HEK293 (cell line): ENCODE results near the gene P4HA1.

Source experiments
- CTCF ChIP-seq: fragments of 450-650 bp; formaldehyde crosslinking; IDR thresholded peaks from 2 replicates; pipeline ENCODE4 v1.5.1; 2016; ENCODE audit warnings: missing biosample characterization, missing genetic modification characterization
- FEZF1 ChIP-seq: fragments of 450-650 bp; formaldehyde crosslinking; IDR thresholded peaks from 2 replicates; pipeline ENCODE4 v1.5.1; 2016; ENCODE audit warnings: missing biosample characterization, missing genetic modification characterization
- GFI1B ChIP-seq: fragments of 450-650 bp; formaldehyde crosslinking; IDR thresholded peaks from 2 replicates; pipeline ENCODE4 v1.5.1; 2016; ENCODE audit warnings: missing biosample characterization, missing genetic modification characterization
- IKZF3 ChIP-seq: fragments of 450-650 bp; IDR thresholded peaks from 2 replicates; pipeline ENCODE4 v1.5.0; 2018; ENCODE audit warnings: missing biosample characterization, mild to moderate bottlenecking, missing genetic modification characterization, moderate library complexity
- KLF10 ChIP-seq: fragments of 450-650 bp; IDR thresholded peaks from 2 replicates; pipeline ENCODE4 v1.5.1; 2018; ENCODE audit warnings: missing biosample characterization, mild to moderate bottlenecking, missing genetic modification characterization
- KLF17 ChIP-seq: fragments of 450-650 bp; formaldehyde crosslinking; IDR thresholded peaks from 2 replicates; pipeline ENCODE4 v1.5.1; 2016; ENCODE audit warnings: missing biosample characterization, missing genetic modification characterization
- MZF1 ChIP-seq: fragments of 450-650 bp; formaldehyde crosslinking; IDR thresholded peaks from 2 replicates; pipeline ENCODE4 v1.5.1; 2017; ENCODE audit warnings: missing biosample characterization, missing genetic modification characterization, borderline replicate concordance
- PRDM10 ChIP-seq: fragments of 450-650 bp; formaldehyde crosslinking; IDR thresholded peaks from 2 replicates; pipeline ENCODE4 v1.5.1; 2016; ENCODE audit warnings: missing biosample characterization, missing genetic modification characterization
- TCF7L2 ChIP-seq: IDR thresholded peaks from 2 replicates; pipeline ENCODE4 v1.6.1; 2011; ENCODE audit warnings: low read depth, mild to moderate bottlenecking, inconsistent platforms, low read length, moderate library complexity, borderline replicate concordance
- WT1 ChIP-seq: fragments of 450-650 bp; formaldehyde crosslinking; IDR thresholded peaks from 2 replicates; pipeline ENCODE4 v1.5.1; 2016; ENCODE audit warnings: missing biosample characterization, missing genetic modification characterization
- ZBTB44 ChIP-seq: fragments of 450-650 bp; IDR thresholded peaks from 2 replicates; pipeline ENCODE4 v1.5.1; 2018; ENCODE audit warnings: missing biosample characterization, mild to moderate bottlenecking, missing genetic modification characterization
- ZNF2 ChIP-seq: fragments of 450-650 bp; formaldehyde crosslinking; IDR thresholded peaks from 2 replicates; pipeline ENCODE4 v1.5.1; 2016; ENCODE audit warnings: missing biosample characterization, missing genetic modification characterization
- ZNF221 ChIP-seq: fragments of 450-650 bp; formaldehyde crosslinking; IDR thresholded peaks from 2 replicates; pipeline ENCODE4 v1.5.1; 2017; ENCODE audit warnings: missing biosample characterization, missing genetic modification characterization, borderline replicate concordance
- ZNF239 ChIP-seq: fragments of 450-650 bp; formaldehyde crosslinking; IDR thresholded peaks from 2 replicates; pipeline ENCODE4 v1.5.1; 2016; ENCODE audit warnings: missing biosample characterization, missing genetic modification characterization
- ZNF292 ChIP-seq: fragments of 450-650 bp; formaldehyde crosslinking; IDR thresholded peaks from 2 replicates; pipeline ENCODE4 v1.5.1; 2016; ENCODE audit warnings: low read depth, missing biosample characterization, missing genetic modification characterization, borderline replicate concordance
- ZNF529 ChIP-seq: fragments of 450-650 bp; formaldehyde crosslinking; IDR thresholded peaks from 2 replicates; pipeline ENCODE4 v1.5.1; 2017; ENCODE audit warnings: missing genetic modification characterization, missing biosample characterization; ENCODE audit not compliant: insufficient replicate concordance
- ZNF600 ChIP-seq: fragments of 450-650 bp; formaldehyde crosslinking; IDR thresholded peaks from 2 replicates; pipeline ENCODE4 v1.5.1; 2016; ENCODE audit warnings: missing biosample characterization, missing genetic modification characterization
- ZNF623 ChIP-seq: fragments of 450-650 bp; formaldehyde crosslinking; IDR thresholded peaks from 2 replicates; pipeline ENCODE4 v1.5.1; 2016; ENCODE audit warnings: missing biosample characterization, missing genetic modification characterization
- ZNF660 ChIP-seq: fragments of 450-650 bp; IDR thresholded peaks from 2 replicates; pipeline ENCODE4 v1.5.1; 2018; ENCODE audit warnings: missing biosample characterization, mild to moderate bottlenecking, missing genetic modification characterization

Gene P4HA1

GRCh38 chr10:73060738-73061635 is 35.7 kb downstream of the P4HA1 start (continued):
- TF ChIP-seq KLF17 (tag by site-specific recombination) (no peak), CTCF (tag by site-specific recombination) (no peak), ZNF221 (tag by site-specific recombination) (no peak), ZNF529 (tag by site-specific recombination) (no peak), ZBTB44 (tag by site-specific recombination) (0 out of 2 replicates have a peak, but pooled peaks have one; percentile 7), KLF10 (no peak), ZNF239 (tag by site-specific recombination) (no peak), GFI1B (tag by site-specific recombination) (no peak), FEZF1 (no peak), ZNF623 (tag by site-specific recombination) (no peak), WT1 (tag by site-specific recombination) (no peak), TCF7L2 (no peak), MZF1 (tag by site-specific recombination) (no peak; the same call in 1 of the 2 replicates), ZNF660 (tag by site-specific recombination) (peak; percentile 61; the same call in 1 of the 2 replicates), ZNF600 (no peak), IKZF3 (tag by site-specific recombination) (peak; percentile 14; the same call in 1 of the 2 replicates), ZNF2 (tag by site-specific recombination) (peak; percentile 59; the same call in 1 of the 2 replicates), PRDM10 (tag by site-specific recombination) (peak; percentile 60), ZNF292 (tag by site-specific recombination) (no peak)
